Loucy (cell line): Measurements from ENCODE around the gene MAML2.

Experiments
- CTCF ChIP-seq: fragments of 200-600 bp; sonication (generic); conservative IDR thresholded peaks from 2 replicates; pipeline ENCODE4 v1.5.1; 2014; ENCODE audit warnings: mild to moderate bottlenecking, antibody characterized with exemption, low read length
- EZH2phosphoT487 ChIP-seq: fragments of 200-600 bp; IDR thresholded peaks from 2 replicates; pipeline ENCODE4 v1.6.1; 2018; ENCODE audit warnings: antibody characterized with exemption, mild to moderate bottlenecking, moderate library complexity, borderline replicate concordance

GRCh38 chr11:96113193-96113681, 229.8 kb downstream of the MAML2 start:
- TF ChIP-seq CTCF (no peak), EZH2phosphoT487 (no peak)
